CD4-positive, alpha-beta T cell treated with Interleukin-17A for 1 hour (primary cell): ENCODE data around the gene ZYG11B.
"Not testable (repeated sequence)": the region's sequence is repeated elsewhere in the genome, so short reads cannot be mapped to it uniquely, and the experiment has no call there.

Source experiments
- DNase-seq: peaks from one replicate; pipeline ENCODE4 v3.0.0-alpha.2; 2020

ZYG11B gene

DNA sequence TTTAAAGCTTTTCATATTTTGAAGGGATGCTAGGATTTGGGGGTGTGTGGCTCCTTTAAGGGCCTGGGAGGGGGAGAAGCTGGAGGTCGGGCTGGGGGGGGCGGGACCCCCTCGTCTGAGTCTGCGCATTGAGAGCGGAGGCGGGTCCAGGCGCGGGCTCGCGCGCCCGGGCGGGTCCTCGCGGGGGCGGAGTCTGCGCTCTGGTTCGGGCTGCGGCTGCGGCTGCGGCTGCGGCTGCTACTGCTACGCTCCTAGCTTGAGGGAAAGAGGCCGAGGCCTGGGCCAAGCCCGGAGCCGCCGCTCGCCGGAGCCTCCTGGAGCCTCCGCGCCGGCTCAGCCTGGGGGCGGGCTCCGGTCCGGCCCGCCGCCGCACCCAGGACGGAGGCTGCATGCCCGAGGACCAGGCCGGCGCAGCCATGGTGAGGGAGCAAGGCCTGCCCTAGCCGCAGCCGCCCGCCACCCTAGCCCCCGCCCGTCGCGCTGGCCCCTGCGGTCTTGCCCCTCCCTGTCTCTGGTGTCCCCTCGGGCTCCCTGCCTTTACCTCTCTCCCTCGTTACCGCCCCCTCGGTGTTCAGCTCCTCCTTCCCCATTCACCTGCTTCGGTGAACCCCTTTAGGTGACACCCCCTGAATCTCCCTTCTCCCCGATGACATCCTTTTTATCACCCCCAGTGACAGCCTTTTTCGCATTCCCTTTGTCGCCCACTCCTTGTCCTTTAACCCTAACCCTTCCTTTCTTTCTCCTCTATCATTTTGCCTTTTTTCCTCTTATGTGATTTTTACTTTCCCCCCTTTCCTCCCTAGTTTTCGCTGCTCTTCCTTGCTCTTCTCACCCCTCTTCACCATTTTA is at the start of gene ZYG11B:
Gene ZYG11B, plus strand, starts transcription at position 189 of the 849 bp plus-strand sequence. Its CDS starts 201 bp downstream, at position 390.
- peak; percentile 93 for DNase-seq

DNA sequence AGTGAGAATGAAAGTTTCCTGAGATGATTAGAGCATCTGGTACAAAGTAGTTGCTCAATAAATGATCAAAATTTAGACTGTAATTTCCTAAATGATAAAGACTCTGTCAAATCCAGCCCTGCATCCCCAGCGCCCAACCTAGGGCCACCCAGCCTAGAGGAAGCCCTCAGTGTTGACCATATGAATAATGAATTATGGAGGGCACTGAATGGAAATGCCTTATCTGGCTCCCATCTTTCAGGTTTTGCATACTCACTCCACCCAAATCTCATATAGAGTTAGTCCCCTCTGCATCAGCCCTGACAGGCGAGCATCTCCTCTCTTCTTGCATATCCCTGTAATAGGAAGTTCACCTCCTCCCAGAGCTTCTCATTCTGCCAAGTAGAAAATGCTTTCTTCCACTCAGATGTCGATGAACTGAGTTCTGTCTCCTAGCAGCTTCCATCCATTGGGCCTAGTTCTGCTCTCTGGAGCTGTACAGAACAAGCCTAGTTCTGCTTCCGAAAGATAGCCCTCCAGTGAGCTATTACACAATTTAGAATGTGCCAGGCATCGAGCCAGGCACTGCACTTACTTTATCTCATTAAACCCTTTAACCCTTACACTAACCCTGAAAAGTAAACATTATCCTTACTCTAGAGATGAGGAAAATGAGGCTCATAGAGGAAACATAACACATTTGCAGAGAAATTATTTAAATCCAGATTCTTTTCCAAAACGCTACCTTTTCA is 49.0 kb upstream of the ZYG11B start:
- DNase-seq: no peak

- DNase-seq: no peak
Observed at GRCh38 chr1:52679048-52679447, 47.2 kb upstream of the ZYG11B start.

DNA sequence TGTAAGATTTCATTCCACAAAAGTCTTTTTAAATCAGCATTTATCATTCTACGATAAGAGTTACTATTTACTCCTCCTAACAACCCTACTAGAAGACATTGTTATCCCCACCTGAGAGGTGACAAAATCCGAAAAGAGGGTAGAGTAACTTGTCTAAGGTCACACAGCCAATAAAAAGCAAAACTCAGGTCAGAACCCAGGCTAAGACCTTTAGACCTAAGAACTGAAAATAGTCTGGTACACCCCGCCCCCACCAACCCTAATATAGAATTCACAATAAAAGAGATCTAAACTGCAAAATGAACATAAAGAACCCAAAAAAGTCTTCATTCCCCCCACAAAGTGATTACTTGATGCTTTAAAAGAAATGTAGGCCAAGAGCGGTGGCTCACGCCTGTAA is 46.8 kb upstream of the ZYG11B start:
- no peak for DNase-seq

GRCh38 chr1:52680353-52680752 is 45.9 kb upstream of the ZYG11B start:
- DNase-seq: no peak

DNA sequence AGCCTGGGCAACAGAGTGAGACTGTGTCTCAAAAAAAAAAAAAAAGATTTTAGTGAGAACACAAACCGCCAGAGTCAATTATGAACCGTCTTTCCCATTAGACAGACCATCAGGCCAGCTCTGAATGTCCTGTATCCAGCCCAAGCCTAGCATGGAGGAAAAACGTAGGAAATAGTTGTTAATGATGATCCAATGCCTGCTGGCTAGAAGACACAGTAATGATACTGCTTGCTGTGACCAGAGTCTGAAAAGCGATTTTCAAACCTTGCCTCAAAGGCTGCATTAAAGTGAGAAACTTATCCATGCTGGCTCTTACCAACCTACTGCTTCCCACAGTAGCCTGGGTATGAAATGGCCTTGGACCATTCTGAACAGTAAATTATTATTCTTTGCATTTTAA is 45.1 kb upstream of the ZYG11B start:
- no peak for DNase-seq

DNA sequence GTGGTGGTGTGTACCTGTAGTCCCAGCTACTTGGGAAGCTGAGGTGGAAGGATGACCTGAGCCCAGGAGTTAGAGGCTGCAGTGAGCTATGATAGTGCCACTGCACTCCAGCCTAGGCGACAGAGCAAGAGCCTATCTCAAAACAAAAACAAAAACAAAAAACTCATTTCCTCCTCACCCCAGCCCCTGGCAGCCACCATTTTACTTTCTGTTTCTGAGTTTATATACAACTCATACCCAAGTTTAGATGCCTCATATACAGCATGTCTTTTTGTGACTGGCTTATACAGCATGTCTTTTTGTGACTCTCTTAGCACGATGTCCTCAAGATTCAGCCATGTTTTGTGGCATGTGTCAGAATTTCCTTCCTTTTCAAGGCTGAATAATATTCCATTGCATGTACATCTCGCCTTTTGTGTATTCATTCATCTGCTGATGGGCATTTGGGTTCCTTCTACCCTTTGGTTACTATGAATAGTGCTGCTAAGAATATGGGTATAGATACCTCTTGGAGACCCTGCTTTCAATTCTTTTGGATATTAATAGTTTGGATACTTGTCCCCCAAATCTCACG is 42.8 kb upstream of the ZYG11B start:
- no peak for DNase-seq

- DNase-seq: no peak
Observed at GRCh38 chr1:52684545-52684944, 41.7 kb upstream of the ZYG11B start.

GRCh38 chr1:52686261-52686751 is 39.9 kb upstream of the ZYG11B start:
- peak; percentile 85 for DNase-seq

GRCh38 chr1:52686830-52687229 is 39.4 kb upstream of the ZYG11B start:
- no peak for DNase-seq

- DNase-seq: no peak
Observed at GRCh38 chr1:52691821-52692220, 34.4 kb upstream of the ZYG11B start.

DNA sequence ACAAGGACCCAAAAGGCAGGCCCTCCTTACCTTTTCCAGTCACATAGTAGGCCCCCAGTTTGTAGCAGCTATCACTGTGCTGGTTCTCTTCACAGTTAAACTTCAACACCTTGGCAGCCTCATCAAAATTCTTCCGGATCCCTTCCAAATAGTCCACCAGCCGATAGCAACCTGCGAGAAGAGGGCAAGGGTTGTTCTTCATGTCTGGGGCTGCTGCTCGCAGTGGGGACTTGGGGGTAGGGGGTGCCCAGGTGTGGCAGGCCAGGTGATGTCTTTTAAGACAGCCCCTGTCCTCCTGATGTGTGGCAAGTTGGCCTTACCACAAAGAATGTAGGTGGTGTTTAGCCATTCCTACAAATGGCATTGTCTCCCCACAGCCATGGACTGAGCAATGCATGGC is 33.6 kb upstream of the ZYG11B start:
- DNase-seq: no peak

- DNase-seq: not testable (repeated sequence)
Observed at GRCh38 chr1:52693351-52693750, 32.9 kb upstream of the ZYG11B start.

GRCh38 chr1:52693843-52694242 is 32.4 kb upstream of the ZYG11B start:
- no peak for DNase-seq

GRCh38 chr1:52695627-52696026 is 30.6 kb upstream of the ZYG11B start:
- DNase-seq: no peak

GRCh38 chr1:52697795-52698674 is 28.2 kb upstream of the ZYG11B start, which contains the start of gene COA7:
Gene COA7 (minus strand): TSS chr1:52698347. CDS start chr1:52698326, 21 bp downstream.
- DNase-seq: peak; percentile 68

- peak; percentile 91 for DNase-seq
Observed at GRCh38 chr1:52702886-52703787, 23.1 kb upstream of the ZYG11B start.

GRCh38 chr1:52706136-52706670 is 20.1 kb upstream of the ZYG11B start:
- no peak for DNase-seq

- no peak for DNase-seq
Observed at GRCh38 chr1:52706941-52707926, 19.0 kb upstream of the ZYG11B start.
